H1 (cell line): ENCODE data around the gene TMEM129. TPM values are rescaled to one million over a fixed set of nuclear protein-coding genes. Genes with fewer than 3 reads are reported as not detected.

Source experiments
- GABPA ChIP-seq: IDR thresholded peaks from 2 replicates; pipeline ENCODE4 v1.6.1; 2011; ENCODE audit warnings: mild to moderate bottlenecking, low read length, moderate library complexity, borderline replicate concordance; ENCODE audit not compliant: insufficient read depth
- TAF1 ChIP-seq: IDR thresholded peaks from 2 replicates; pipeline ENCODE4 v1.6.1; 2011; ENCODE audit warnings: mild to moderate bottlenecking, low read depth, low read length
- polyA plus RNA-seq, 7 experiments: library from polyadenylated mRNA; depleted of rRNA in 3 of 7; stranded (reverse) in 5 of 7; unstranded in 2 of 7; fragments of >200 nt in 5 of 7; fragments of 200-250 nt in 2 of 7; gene quantifications; 1 replicate in 5 of 7; 2 replicates in 1 of 7; 4 replicates in 1 of 7; pipeline versions ENCODE4 v1.2.1 to v1.2.3, GENCODE V29; 2011 to 2013; ENCODE audit warnings: missing spikeins in 2 of 7, mixed read lengths in 2 of 7
- total RNA-seq: library from RNA; stranded (reverse); fragmentation: NEBNext Ultra II Directional; extraction: Animal tissue kit (Norgen Biotek cat#: 25700); gene quantifications from 2 replicates; pipeline ENCODE4 v1.2.1, GENCODE V29; 2021
- TF ChIP-seq, protein P1 (sequence below): IDR thresholded peaks from 2 replicates; pipeline ENCODE4 v1.6.1; 2012; ENCODE audit warnings: low read length, inconsistent platforms
- TF ChIP-seq, protein P2 (sequence below): IDR thresholded peaks from 2 replicates; pipeline ENCODE4 v1.6.1; 2012; ENCODE audit warnings: inconsistent platforms

TMEM129 gene
- total and polyA plus RNA-seq, 2 of the 8 experiments (the other 6 are each of a cell fraction or from before 2014, with no cell fraction given) = 31.5 to 58.7 TPM

DNA sequence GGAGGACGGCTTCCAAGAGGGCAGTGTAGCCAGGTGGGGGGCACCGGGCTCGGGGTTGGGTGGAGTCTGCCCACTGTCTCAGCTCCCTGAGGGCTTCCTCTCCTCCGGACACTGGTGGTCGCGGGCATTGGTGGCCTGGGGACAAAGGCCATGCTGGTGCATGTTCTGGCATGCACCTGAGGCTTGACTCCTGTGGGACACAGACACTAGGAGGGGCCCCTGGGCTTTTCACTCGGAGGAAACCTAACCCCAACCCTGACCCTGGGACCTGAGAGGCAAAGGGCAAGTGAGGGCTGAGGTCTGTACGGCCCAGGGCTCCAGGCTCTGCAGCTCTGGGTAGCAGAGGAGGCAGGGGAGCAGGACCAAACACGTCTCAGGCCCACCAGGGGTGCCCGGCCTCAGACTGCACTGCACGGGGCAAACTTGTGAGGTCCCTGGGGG lies 49.7 kb upstream of the TMEM129 start (continued):
- TF ChIP-seq GABPA (no peak), TAF1 (no peak)
- TF ChIP-seq, protein P1, sequence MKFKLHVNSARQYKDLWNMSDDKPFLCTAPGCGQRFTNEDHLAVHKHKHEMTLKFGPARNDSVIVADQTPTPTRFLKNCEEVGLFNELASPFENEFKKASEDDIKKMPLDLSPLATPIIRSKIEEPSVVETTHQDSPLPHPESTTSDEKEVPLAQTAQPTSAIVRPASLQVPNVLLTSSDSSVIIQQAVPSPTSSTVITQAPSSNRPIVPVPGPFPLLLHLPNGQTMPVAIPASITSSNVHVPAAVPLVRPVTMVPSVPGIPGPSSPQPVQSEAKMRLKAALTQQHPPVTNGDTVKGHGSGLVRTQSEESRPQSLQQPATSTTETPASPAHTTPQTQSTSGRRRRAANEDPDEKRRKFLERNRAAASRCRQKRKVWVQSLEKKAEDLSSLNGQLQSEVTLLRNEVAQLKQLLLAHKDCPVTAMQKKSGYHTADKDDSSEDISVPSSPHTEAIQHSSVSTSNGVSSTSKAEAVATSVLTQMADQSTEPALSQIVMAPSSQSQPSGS = no peak
- TF ChIP-seq, protein P2, sequence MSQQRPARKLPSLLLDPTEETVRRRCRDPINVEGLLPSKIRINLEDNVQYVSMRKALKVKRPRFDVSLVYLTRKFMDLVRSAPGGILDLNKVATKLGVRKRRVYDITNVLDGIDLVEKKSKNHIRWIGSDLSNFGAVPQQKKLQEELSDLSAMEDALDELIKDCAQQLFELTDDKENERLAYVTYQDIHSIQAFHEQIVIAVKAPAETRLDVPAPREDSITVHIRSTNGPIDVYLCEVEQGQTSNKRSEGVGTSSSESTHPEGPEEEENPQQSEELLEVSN = no peak
- TF ChIP-seq, all 59 proteins: peak for 0
